H1 (cell line): ENCODE data around the gene NADK2. TPM values are rescaled to one million over a fixed set of nuclear protein-coding genes. Genes with fewer than 3 reads are reported as not detected.

Experiments used
- CTCF ChIA-PET: fragments of 300-600 bp; sonication (Branson Sonifier 250); formaldehyde crosslinking; loops from one replicate; lab custom pipeline; 2021; ENCODE audit not compliant: partially characterized antibody; lab: Charles Lee
- POLR2A ChIA-PET: fragments of 300-600 bp; sonication (Branson Sonifier 250); formaldehyde crosslinking; loops from one replicate; lab custom pipeline; 2021; ENCODE audit warnings: inconsistent platforms; ENCODE audit not compliant: partially characterized antibody; lab: Charles Lee
- DNase-seq, 2 experiments: peaks; one replicate each; pipeline versions ENCODE4 v3.0.0 to v3.0.0-alpha.2; 2010 to 2022; ENCODE audit warnings: low spot score in 2 of 2, low read depth in 1 of 2, mixed read lengths in 1 of 2
- FAIRE-seq: peaks from 2 replicates; lab custom pipeline; 2011; peaks lifted over from hg19 to GRCh38; lab: Jason Lieb, UNC
- H2AFZ ChIP-seq: 2 replicates; pipeline ENCODE4 v1.8.1; 2012; ENCODE audit warnings: low read length, inconsistent platforms
- H2AK5ac ChIP-seq: 2 replicates; pipeline ENCODE4 v1.6.1; 2013; ENCODE audit warnings: low read depth, low read length
- H2BK120ac ChIP-seq: replicated peaks from 2 replicates; pipeline ENCODE3; 2013; ENCODE audit warnings: low read depth, low read length, inconsistent platforms
- H2BK12ac ChIP-seq: 2 replicates; pipeline ENCODE4 v1.6.1; 2013; ENCODE audit warnings: low read depth, low read length
- H2BK15ac ChIP-seq: 2 replicates; pipeline ENCODE4 v1.6.1; 2013; ENCODE audit warnings: low read length
- H2BK20ac ChIP-seq: 2 replicates; pipeline ENCODE4 v1.6.1; 2013; ENCODE audit warnings: low read length
- H2BK5ac ChIP-seq: 2 replicates; pipeline ENCODE4 v1.6.1; 2013; ENCODE audit warnings: low read depth, low read length
- H3K14ac ChIP-seq: 2 replicates; pipeline ENCODE4 v1.6.1; 2013; ENCODE audit warnings: inconsistent platforms; ENCODE audit not compliant: insufficient read length
- H3K18ac ChIP-seq: 2 replicates; pipeline ENCODE4 v1.6.1; 2013; ENCODE audit warnings: low read length; ENCODE audit errors: extremely low read depth
- H3K23ac ChIP-seq: 2 replicates; pipeline ENCODE4 v1.6.1; 2013; ENCODE audit warnings: inconsistent platforms; ENCODE audit not compliant: insufficient read length
- H3K23me2 ChIP-seq: 2 replicates; pipeline ENCODE4 v1.6.1; 2013; ENCODE audit warnings: low read depth, low read length
- H3K27ac ChIP-seq: 2 replicates; pipeline ENCODE4 v1.6.1; 2011; ENCODE audit warnings: low read depth, low read length, inconsistent platforms
- H3K27me3 ChIP-seq, 4 experiments: replicated peaks in 1 of 4; 1 replicate in 1 of 4; 2 replicates in 3 of 4; pipeline versions ENCODE4 v1.6.1 to v1.8.1; 2011 to 2013; ENCODE audit warnings: low read length in 3 of 4, mild to moderate bottlenecking in 3 of 4, inconsistent platforms in 2 of 4, mixed read lengths in 2 of 4, moderate library complexity in 1 of 4; ENCODE audit not compliant: control insufficient read depth in 3 of 4, insufficient read depth in 3 of 4; ENCODE audit errors: extremely low read depth in 1 of 4
- H3K36me3 ChIP-seq, 4 experiments: 2 replicates each; pipeline versions ENCODE4 v1.6.1 to v1.8.1; 2011 to 2013; ENCODE audit warnings: mild to moderate bottlenecking in 4 of 4, low read length in 3 of 4, moderate library complexity in 2 of 4, control low read depth in 1 of 4, inconsistent platforms in 1 of 4; ENCODE audit not compliant: insufficient read depth in 4 of 4, control insufficient read depth in 2 of 4
- H3K4ac ChIP-seq: replicated peaks from 2 replicates; pipeline ENCODE3; 2013; ENCODE audit warnings: low read length, low read depth, mixed read lengths, inconsistent platforms; ENCODE audit not compliant: insufficient read length
- H3K4me1 ChIP-seq, 4 experiments: replicated peaks in 1 of 4; 1 replicate in 1 of 4; 2 replicates in 3 of 4; pipeline versions ENCODE4 v1.6.1 to v1.8.1; 2011 to 2013; ENCODE audit warnings: low read length in 3 of 4, inconsistent platforms in 2 of 4, mixed read lengths in 1 of 4; ENCODE audit not compliant: insufficient read depth in 4 of 4, control insufficient read depth in 3 of 4
- H3K4me2 ChIP-seq, 2 experiments: 2 replicates each; pipeline versions ENCODE4 v1.6.1 to v1.8.1; 2011 to 2013; ENCODE audit warnings: low read depth in 2 of 2, low read length in 2 of 2, control low read depth in 1 of 2, inconsistent platforms in 1 of 2, mild to moderate bottlenecking in 1 of 2; ENCODE audit not compliant: insufficient read depth in 1 of 2
- H3K4me3 ChIP-seq, 4 experiments: fragments of 200-600, 300-600 bp in 1 of 4; sonication (generic), shearing (Covaris generic), sonication (Bioruptor Twin) in 1 of 4; 2 replicates each; pipeline versions ENCODE4 v1.5.1 to v1.8.1; 2011 to 2016; ENCODE audit warnings: low read length in 4 of 4, low read depth in 3 of 4, control low read depth in 2 of 4, inconsistent platforms in 2 of 4, mild to moderate bottlenecking in 2 of 4, mixed read lengths in 1 of 4, moderate library complexity in 1 of 4; ENCODE audit not compliant: insufficient read depth in 2 of 4; ENCODE audit errors: extremely low read depth in 1 of 4
- H3K56ac ChIP-seq: replicated peaks from 2 replicates; pipeline ENCODE3; 2013; ENCODE audit warnings: low read depth, mild to moderate bottlenecking, mixed read lengths, low read length, inconsistent platforms; ENCODE audit not compliant: insufficient read length
- H3K79me1 ChIP-seq: 2 replicates; pipeline ENCODE4 v1.6.1; 2013; ENCODE audit warnings: low read depth, low read length, control low read depth
- H3K79me2 ChIP-seq, 2 experiments: 2 replicates each; pipeline versions ENCODE4 v1.6.1 to v1.8.1; 2012 to 2013; ENCODE audit warnings: low read length in 2 of 2, mild to moderate bottlenecking in 2 of 2, inconsistent platforms in 1 of 2; ENCODE audit not compliant: insufficient read depth in 2 of 2, control insufficient read depth in 1 of 2
- H3K9ac ChIP-seq, 4 experiments: replicated peaks in 1 of 4; 1 replicate in 1 of 4; 2 replicates in 3 of 4; pipeline versions ENCODE4 v1.6.1 to v1.8.1; 2011 to 2013; ENCODE audit warnings: low read depth in 3 of 4, low read length in 3 of 4, control low read depth in 2 of 4, mild to moderate bottlenecking in 2 of 4, moderate library complexity in 2 of 4, inconsistent platforms in 1 of 4; ENCODE audit errors: extremely low read depth in 1 of 4
- H3K9me3 ChIP-seq, 2 experiments: 2 replicates each; pipeline versions ENCODE4 v1.6.1 to v1.8.1; 2012 to 2013; ENCODE audit warnings: mild to moderate bottlenecking in 2 of 2, moderate library complexity in 2 of 2, control low read depth in 1 of 2, inconsistent platforms in 1 of 2, low read depth in 1 of 2, low read length in 1 of 2, mixed read lengths in 1 of 2; ENCODE audit not compliant: insufficient read depth in 2 of 2
- H4K20me1 ChIP-seq, 2 experiments: replicated peaks in 1 of 2; 2 replicates each; pipeline versions ENCODE3 to v1.8.1; 2011 to 2013; ENCODE audit warnings: inconsistent platforms in 2 of 2, low read length in 2 of 2, mild to moderate bottlenecking in 1 of 2; ENCODE audit not compliant: insufficient read depth in 2 of 2, control insufficient read depth in 1 of 2
- H4K5ac ChIP-seq: 2 replicates; pipeline ENCODE4 v1.6.1; 2013; ENCODE audit warnings: low read length, low read depth, mixed read lengths, inconsistent platforms; ENCODE audit not compliant: insufficient read length
- H4K8ac ChIP-seq: 2 replicates; pipeline ENCODE4 v1.8.0; 2013; ENCODE audit warnings: mild to moderate bottlenecking, moderate library complexity, low read length, inconsistent platforms; ENCODE audit not compliant: insufficient read depth; ENCODE audit errors: extremely low read depth
- H4K91ac ChIP-seq: replicated peaks from 2 replicates; pipeline ENCODE3; 2013; ENCODE audit warnings: low read length, mixed read lengths, inconsistent platforms; ENCODE audit not compliant: insufficient read length
- CEBPB ChIP-seq: IDR thresholded peaks from 2 replicates; pipeline ENCODE4 v1.6.1; 2012; ENCODE audit warnings: low read depth, low read length
- CHD2 ChIP-seq: IDR thresholded peaks from 2 replicates; pipeline ENCODE4 v1.6.1; 2012; ENCODE audit warnings: low read length, improper control_type of control experiment
- CTBP2 ChIP-seq: IDR thresholded peaks from 2 replicates; pipeline ENCODE4 v1.7.0; 2011; ENCODE audit warnings: borderline replicate concordance, mild to moderate bottlenecking, moderate library complexity, mixed read lengths, low read length; ENCODE audit not compliant: insufficient read depth, insufficient read length
- HDAC6 ChIP-seq: IDR thresholded peaks from one replicate; pipeline ENCODE4 v1.7.1; 2012; ENCODE audit warnings: low read depth, mild to moderate bottlenecking, inconsistent platforms, low read length, moderate library complexity
- KDM1A ChIP-seq: fragments of 200-600, 300-600 bp; sonication (generic); IDR thresholded peaks from 2 replicates; pipeline ENCODE4 v1.7.1; 2016; ENCODE audit warnings: mild to moderate bottlenecking, low read length, borderline replicate concordance
- KDM5A ChIP-seq: fragments of 200-600 bp; IDR thresholded peaks from 2 replicates; pipeline ENCODE4 v1.7.1; 2012; ENCODE audit warnings: mild to moderate bottlenecking, low read length, inconsistent platforms, mixed read lengths
- RNF2 ChIP-seq: fragments of 200-900, 300-1000 bp; sonication (generic); IDR thresholded peaks from 2 replicates; pipeline ENCODE4 v1.7.1; 2016; ENCODE audit warnings: borderline replicate concordance, low read depth, mild to moderate bottlenecking, antibody characterized with exemption, low read length; ENCODE audit not compliant: poor library complexity, severe bottlenecking; ENCODE audit errors: missing control alignments
- SIN3A ChIP-seq, 2 experiments: IDR thresholded peaks in 1 of 2; conservative IDR thresholded peaks in 1 of 2; 2 replicates each; pipeline ENCODE4 v1.6.1; 2011 to 2012; ENCODE audit warnings: low read length in 2 of 2, improper control_type of control experiment in 1 of 2, low read depth in 1 of 2, mild to moderate bottlenecking in 1 of 2
- SIRT6 ChIP-seq: IDR thresholded peaks from one replicate; pipeline ENCODE4 v1.7.1; 2012; ENCODE audit warnings: low read length, inconsistent platforms
- SIX5 ChIP-seq: IDR thresholded peaks from 2 replicates; pipeline ENCODE4 v1.6.1; 2011; ENCODE audit warnings: mild to moderate bottlenecking, low read depth, low read length
- SRF ChIP-seq: IDR thresholded peaks from 2 replicates; pipeline ENCODE4 v1.6.1; 2011; ENCODE audit warnings: mild to moderate bottlenecking, low read depth, low read length, moderate library complexity
- TAF1 ChIP-seq: IDR thresholded peaks from 2 replicates; pipeline ENCODE4 v1.6.1; 2011; ENCODE audit warnings: mild to moderate bottlenecking, low read depth, low read length
- ZNF274 ChIP-seq: IDR thresholded peaks from 2 replicates; pipeline ENCODE4 v1.7.0; 2012; ENCODE audit warnings: low read length, borderline replicate concordance; ENCODE audit errors: extremely low read depth
- WGBS, 2 experiments: shearing (Covaris generic) in 1 of 2; methylation state at CpG; one replicate each; pipeline versions ENCODE4 v1.1.6 to v1.1.7; 2013 to 2015; ENCODE audit warnings: low lambda C conversion rate in 2 of 2, mixed read lengths in 2 of 2, inconsistent platforms in 1 of 2, low coverage in 1 of 2, missing lambda C conversion rate in 1 of 2; ENCODE audit not compliant: insufficient replicate concordance in 2 of 2, insufficient coverage in 1 of 2, insufficient read length in 1 of 2; ENCODE audit errors: extremely low coverage in 1 of 2, missing lambda C conversion rate in 1 of 2; 5-methylcytosine and 5-hydroxymethylcytosine counted together
- polyA plus RNA-seq, 7 experiments: library from polyadenylated mRNA; depleted of rRNA in 3 of 7; stranded (reverse) in 5 of 7; unstranded in 2 of 7; fragments of >200 nt in 5 of 7; fragments of 200-250 nt in 2 of 7; gene quantifications; 1 replicate in 5 of 7; 2 replicates in 1 of 7; 4 replicates in 1 of 7; pipeline versions ENCODE4 v1.2.1 to v1.2.3, GENCODE V29; 2011 to 2013; ENCODE audit warnings: missing spikeins in 2 of 7, mixed read lengths in 2 of 7
- total RNA-seq: library from RNA; stranded (reverse); fragmentation: NEBNext Ultra II Directional; extraction: Animal tissue kit (Norgen Biotek cat#: 25700); gene quantifications from 2 replicates; pipeline ENCODE4 v1.2.1, GENCODE V29; 2021

Gene NADK2
- total and polyA plus RNA-seq, 2 of the 8 experiments (the other 6 are each of a cell fraction or from before 2014, with no cell fraction given) = 3.4 to 16.1 TPM

- Histone ChIP-seq H3K4me3 (no peak overlapping the region), H3K18ac (no peak overlapping the region), H3K14ac (no peak overlapping the region), H2AK5ac (no peak overlapping the region), H3K4me1 (no peaks in the 10 kb centered on the region), H4K8ac (no peak overlapping the region), H2BK120ac (no peak overlapping the region), H3K36me3 (no peaks in the 10 kb centered on the region), H3K9ac (no peak overlapping the region), H3K79me2 (no peaks in the 10 kb centered on the region), H3K27ac (no peak overlapping the region), H4K20me1 (no peaks in the 10 kb centered on the region), H3K4me2 (no peak overlapping the region), H3K9me3 (no peaks in the 10 kb centered on the region), H4K91ac (no peak overlapping the region), H2BK20ac (no peak overlapping the region), H2BK5ac (no peak overlapping the region), H2BK15ac (no peak overlapping the region), H3K79me1 (no peaks in the 10 kb centered on the region), H4K5ac (no peak overlapping the region), H2AFZ (0 out of 2 replicates have a peak overlapping the region, but pooled peaks have one; percentile 11), H3K27me3 (no peaks in the 10 kb centered on the region), H3K4ac (no peak overlapping the region), H3K23me2 (no peaks in the 10 kb centered on the region; the same call in 1 of the 2 replicates), H3K23ac (no peak overlapping the region), H3K56ac (no peak overlapping the region), H2BK12ac (no peak overlapping the region)
- no peak for FAIRE-seq
- DNase-seq = no peak
- POLR2A ChIA-PET = interaction anchor here (1.3 kb wide), 1 partner anchor 8 kb away, joined by 3 read pairs; no protein-coding TSS in a partner anchor
- CTCF ChIA-PET = interaction anchor here (0.9 to 1.3 kb wide), 3 partner anchors 20 to 77 kb away, joined by 3 read pairs; no protein-coding TSS in a partner anchor
- 74% methylated on average over 2 of the region's 2 CpGs; no CpG with 5 or more reads in 1 of the 2 experiments for WGBS, 2 experiments
- TF ChIP-seq RNF2 (no peak), KDM5A (no peak), TAF1 (no peak), CTBP2 (no peak), ZNF274 (no peak), SIN3A (conservative IDR thresholded peaks at IDR 0.05 in 1 of 2, IDR thresholded peaks at IDR 0.05 in 1 of 2; ENCODE audit: low read depth in 1 of 2, low read length in 2 of 2) (no peak), SIRT6 (no peak), CEBPB (no peak), KDM1A (no peak), SRF (no peak), HDAC6 (no peak), SIX5 (no peak), CHD2 (no peak)
Measured at GRCh38 chr5:36285837-36286615, 44.3 kb upstream of the NADK2 start.
